ENCODE results near the gene NISCH. TPM values are rescaled to one million over a fixed set of nuclear protein-coding genes. Genes with fewer than 3 reads are reported as not detected.

NISCH gene
- total RNA-seq, 4 donors from 2014 or later, result 68.7 to 298 (median 94.6) TPM

- no peak for DNase-seq (ENCODE audit: low spot score in 2 of 2)
- Histone ChIP-seq H3K36me3 (peaks cover 15% of the 10 kb centered on the region), H3K9me3 (no peaks in the 10 kb centered on the region), H3K4me1 (peaks cover 49% of the 10 kb centered on the region), H3K27me3 (no peaks in the 10 kb centered on the region), H3K27ac (no peak overlapping the region), H3K4me3 (no peak overlapping the region)
- 57% methylated on average over 3 of the region's 3 CpGs for WGBS
- no peak for TF ChIP-seq EP300 (IDR thresholded peaks at IDR 0.05)
- TF ChIP-seq CTCF (IDR thresholded peaks at IDR 0.05), result no peak
- TF ChIP-seq POLR2AphosphoS5 (IDR thresholded peaks at IDR 0.05), result no peak
- no peak for TF ChIP-seq POLR2A (IDR thresholded peaks at IDR 0.05)
Measured at GRCh38 chr3:52415800-52416199, 39.6 kb upstream of the NISCH start.

GRCh38 chr3:52420388-52420787 lies 35.0 kb upstream of the NISCH start:
- Histone ChIP-seq H3K27me3 (no peaks in the 10 kb centered on the region), H3K9me3 (no peaks in the 10 kb centered on the region), H3K4me1 (peaks cover 11% of the 10 kb centered on the region), H3K36me3 (peaks cover 29% of the 10 kb centered on the region), H3K27ac (no peak overlapping the region), H3K4me3 (no peak overlapping the region)
- peak in 1 of 2 donors; percentile 13 for DNase-seq (ENCODE audit: low spot score in 2 of 2)
- TF ChIP-seq EP300 (IDR thresholded peaks at IDR 0.05) (no peak), POLR2AphosphoS5 (IDR thresholded peaks at IDR 0.05) (no peak), CTCF (IDR thresholded peaks at IDR 0.05) (no peak), POLR2A (IDR thresholded peaks at IDR 0.05) (no peak)
- WGBS, result 77% methylated on average over 2 of the region's 2 CpGs

- Histone ChIP-seq H3K27me3 (no peaks in the 10 kb centered on the region), H3K36me3 (peaks cover 29% of the 10 kb centered on the region), H3K4me1 (peaks cover 2% of the 10 kb centered on the region), H3K4me3 (no peak overlapping the region), H3K9me3 (no peaks in the 10 kb centered on the region), H3K27ac (no peak overlapping the region)
- WGBS, result 94% methylated on average over 3 of the region's 3 CpGs
- DNase-seq (ENCODE audit: low spot score in 2 of 2), result no peak
- TF ChIP-seq POLR2A (IDR thresholded peaks at IDR 0.05), result no peak
- TF ChIP-seq POLR2AphosphoS5 (IDR thresholded peaks at IDR 0.05), result no peak
- TF ChIP-seq EP300 (IDR thresholded peaks at IDR 0.05), result no peak
- no peak for TF ChIP-seq CTCF (IDR thresholded peaks at IDR 0.05)
Measured at GRCh38 chr3:52422669-52423068, 32.7 kb upstream of the NISCH start.

GRCh38 chr3:52423173-52423572 lies 32.2 kb upstream of the NISCH start:
- DNase-seq (ENCODE audit: low spot score in 2 of 2), result peak in 1 of 2 donors; percentile 40
- WGBS, result 46% methylated on average over 5 of the region's 5 CpGs
- TF ChIP-seq CTCF (IDR thresholded peaks at IDR 0.05) (no peak), POLR2AphosphoS5 (IDR thresholded peaks at IDR 0.05) (no peak), POLR2A (IDR thresholded peaks at IDR 0.05) (no peak), EP300 (IDR thresholded peaks at IDR 0.05) (no peak)
- peaks cover 29% of the 10 kb centered on the region for H3K36me3 ChIP-seq
- H3K27ac ChIP-seq, result no peak overlapping the region
- H3K9me3 ChIP-seq, result no peaks in the 10 kb centered on the region
- no peaks in the 10 kb centered on the region for H3K4me1 ChIP-seq
- H3K27me3 ChIP-seq, result no peaks in the 10 kb centered on the region
- no peak overlapping the region for H3K4me3 ChIP-seq

- Histone ChIP-seq H3K36me3 (no peaks in the 10 kb centered on the region), H3K4me3 (no peak overlapping the region), H3K27ac (no peak overlapping the region), H3K4me1 (peaks cover 28% of the 10 kb centered on the region), H3K27me3 (no peaks in the 10 kb centered on the region), H3K9me3 (no peaks in the 10 kb centered on the region)
- peak in 1 of 2 donors; percentile 75 for DNase-seq (ENCODE audit: low spot score in 2 of 2)
- 11% methylated on average over 7 of the region's 7 CpGs for WGBS
- TF ChIP-seq EP300 (IDR thresholded peaks at IDR 0.05) (no peak), CTCF (IDR thresholded peaks at IDR 0.05) (peak; percentile 55 to 63)
Measured at GRCh38 chr3:52428151-52429005, 27.0 kb upstream of the NISCH start.

Measured in suprapubic skin (tissue), 4 donors.